Stimulated activated CD4-positive, alpha-beta T cell treated with anti-CD3 and anti-CD28 coated beads, Interleukin-15, amount 100 ng/mL, for 48 hours (primary cell): ENCODE measurements around the gene GMPR2.
"Not testable (repeated sequence)": the region's sequence is repeated elsewhere in the genome, so short reads cannot be mapped to it uniquely, and the experiment has no call there.

ENCODE experiments used
- DNase-seq, 2 donors: peaks; one replicate each; pipeline ENCODE4 v3.0.0-alpha.2; 2020; ENCODE audit warnings: low read depth in 2 of 2

Gene GMPR2

GRCh38 chr14:24231263-24232120 is 1.2 kb upstream of the GMPR2 start:
- DNase-seq, result no peak

- DNase-seq, result peak; percentile 88 to 93
Measured at GRCh38 chr14:24232121-24232644, 546 bp upstream of the GMPR2 start, which contains the start of gene NEDD8. Gene NEDD8 (minus strand): TSS chr14:24232367. CDS start chr14:24232267, 100 bp downstream.

GRCh38 chr14:24233538-24233866 is 773 bp downstream of the GMPR2 start:
- DNase-seq, result no peak

GRCh38 chr14:24234095-24235005 is 1.6 kb downstream of the GMPR2 start:
- no peak for DNase-seq

- no peak for DNase-seq
Measured at GRCh38 chr14:24235804-24236688, 3.3 kb downstream of the GMPR2 start.

- no peak for DNase-seq
Measured at GRCh38 chr14:24236689-24237462, 4.1 kb downstream of the GMPR2 start.

GRCh38 chr14:24237463-24237955 is 4.8 kb downstream of the GMPR2 start:
- no peak for DNase-seq

GRCh38 chr14:24238123-24238522 is 5.4 kb downstream of the GMPR2 start:
- no peak for DNase-seq

- no peak for DNase-seq
Measured at GRCh38 chr14:24238527-24239037, 5.9 kb downstream of the GMPR2 start.

- no peak for DNase-seq
Measured at GRCh38 chr14:24240110-24240918, 7.6 kb downstream of the GMPR2 start.

- peak; percentile 90 to 95 for DNase-seq
Measured at GRCh38 chr14:24241829-24242443, 9.2 kb downstream of the GMPR2 start.

GRCh38 chr14:24243336-24243836 is 10.7 kb downstream of the GMPR2 start:
- no peak for DNase-seq

GRCh38 chr14:24245350-24245749 is 12.6 kb downstream of the GMPR2 start:
- DNase-seq, result not testable (repeated sequence)

- no peak for DNase-seq
Measured at GRCh38 chr14:24246765-24247212, 14.1 kb downstream of the GMPR2 start.

GRCh38 chr14:24247422-24247821 is 14.7 kb downstream of the GMPR2 start:
- no peak for DNase-seq

GRCh38 chr14:24249230-24250021 is 16.7 kb downstream of the GMPR2 start:
- no peak for DNase-seq

GRCh38 chr14:24250354-24250753 is 17.6 kb downstream of the GMPR2 start:
- DNase-seq, result no peak

GRCh38 chr14:24251880-24252288 is 19.2 kb downstream of the GMPR2 start:
- DNase-seq, result no peak
